ENCODE data around the gene ATXN7.

The ATXN7 gene

GRCh38 chr3:63864008-63864964 is 619 bp downstream of the ATXN7 start:
- DNase-seq, result peak; percentile 39

GRCh38 chr3:63864965-63865327 is 1.3 kb downstream of the ATXN7 start:
- DNase-seq, result no peak

- no peak for DNase-seq
These were observed 3.6 kb downstream of the ATXN7 start for GRCh38 chr3:63867225-63867624.

GRCh38 chr3:63869940-63870614 is 6.4 kb downstream of the ATXN7 start:
- DNase-seq, result no peak

GRCh38 chr3:63870615-63871005 is 6.9 kb downstream of the ATXN7 start:
- DNase-seq, result no peak

GRCh38 chr3:63872135-63872924 is 8.7 kb downstream of the ATXN7 start:
- DNase-seq, result no peak

GRCh38 chr3:63874769-63875168 is 11.1 kb downstream of the ATXN7 start:
- DNase-seq, result no peak

- DNase-seq, result no peak
These were observed 11.8 kb downstream of the ATXN7 start for GRCh38 chr3:63875510-63875909.

- DNase-seq, result no peak
These were observed 12.6 kb downstream of the ATXN7 start for GRCh38 chr3:63876260-63876659.

- no peak for DNase-seq
These were observed 14.2 kb downstream of the ATXN7 start for GRCh38 chr3:63877737-63878393.

GRCh38 chr3:63878394-63879060 is 14.9 kb downstream of the ATXN7 start:
- no peak for DNase-seq

- DNase-seq, result no peak
These were observed 17.0 kb downstream of the ATXN7 start for GRCh38 chr3:63880653-63881052.

GRCh38 chr3:63886858-63887257 is 23.2 kb downstream of the ATXN7 start:
- DNase-seq, result no peak

- DNase-seq, result no peak
These were observed 27.9 kb downstream of the ATXN7 start for GRCh38 chr3:63891518-63891917.

GRCh38 chr3:63892773-63893352 is 29.2 kb downstream of the ATXN7 start:
- DNase-seq, result no peak

GRCh38 chr3:63895422-63896189 is 31.9 kb downstream of the ATXN7 start:
- no peak for DNase-seq

GRCh38 chr3:63896332-63897030 is 32.8 kb downstream of the ATXN7 start:
- DNase-seq, result no peak

- DNase-seq, result no peak
These were observed 36.3 kb downstream of the ATXN7 start for GRCh38 chr3:63900010-63900409.

GRCh38 chr3:63900459-63900858 is 36.8 kb downstream of the ATXN7 start:
- no peak for DNase-seq
